ENCODE data around the gene PAK4.

Gene PAK4

DNA sequence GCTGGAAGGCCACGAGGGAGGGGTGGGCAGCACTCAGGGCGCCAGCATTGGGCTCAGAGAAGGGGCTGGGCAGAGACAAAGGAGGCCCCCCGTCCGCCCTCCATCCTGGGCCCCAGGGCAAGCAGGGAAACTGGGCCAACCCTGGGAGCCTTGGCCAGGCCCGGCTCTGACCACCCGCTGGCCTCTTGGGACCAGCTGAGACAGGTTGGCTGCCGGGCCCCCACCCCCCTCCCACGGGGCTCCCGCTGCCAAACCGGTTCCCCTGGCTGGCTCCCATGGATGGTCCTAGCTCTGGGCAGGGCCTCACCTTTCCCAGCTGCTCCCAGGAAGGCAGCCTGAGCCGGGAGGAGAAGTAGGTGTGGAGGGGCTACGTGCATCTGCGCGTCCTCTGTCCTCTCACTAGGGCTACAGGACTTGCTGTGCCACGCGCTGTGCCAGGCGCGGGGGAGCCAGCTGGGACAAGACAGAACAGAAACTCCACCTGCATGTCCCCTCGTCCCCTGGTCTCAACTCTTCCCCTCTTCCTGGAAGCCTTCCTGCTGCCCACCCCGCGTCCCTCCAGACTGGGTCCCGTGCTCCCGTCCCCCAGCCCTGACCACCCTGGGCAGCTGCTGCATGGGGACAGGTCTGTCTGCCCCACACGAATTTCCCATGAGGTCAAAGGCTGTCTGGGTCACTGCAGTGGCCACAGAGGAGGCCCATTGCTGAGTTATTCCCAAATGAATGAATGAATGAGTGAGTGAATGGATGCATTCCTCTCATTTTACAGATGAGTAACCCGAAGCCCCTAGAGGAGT, 42.1 kb downstream of the PAK4 start:
- no peak for DNase-seq

- DNase-seq = no peak
Measured at GRCh38 chr19:39168258-39169142, 42.9 kb downstream of the PAK4 start.

DNA sequence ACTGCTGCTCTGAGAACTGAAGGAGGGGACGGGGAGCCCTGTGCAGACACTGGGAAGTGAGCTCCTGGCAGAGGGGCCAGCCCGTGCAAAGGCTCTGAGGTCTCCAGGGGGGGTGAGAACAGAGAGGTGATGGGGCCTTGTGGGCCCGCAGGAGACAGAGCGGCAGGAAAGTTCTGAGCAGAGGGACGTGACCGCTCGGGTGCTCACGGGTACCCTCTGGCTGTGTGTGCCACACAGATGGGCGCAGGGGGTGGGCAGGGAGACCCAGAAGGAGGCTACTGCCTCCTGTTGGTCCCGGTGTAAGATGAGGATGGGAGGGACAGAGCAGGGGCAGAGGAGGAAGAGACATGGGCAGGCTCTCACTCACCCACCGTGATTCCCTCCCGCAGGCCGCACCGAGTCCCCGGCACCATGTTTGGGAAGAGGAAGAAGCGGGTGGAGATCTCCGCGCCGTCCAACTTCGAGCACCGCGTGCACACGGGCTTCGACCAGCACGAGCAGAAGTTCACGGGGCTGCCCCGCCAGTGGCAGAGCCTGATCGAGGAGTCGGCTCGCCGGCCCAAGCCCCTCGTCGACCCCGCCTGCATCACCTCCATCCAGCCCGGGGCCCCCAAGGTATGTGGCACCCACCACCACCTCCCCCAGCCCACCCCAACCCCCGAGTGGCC, 43.7 kb downstream of the PAK4 start:
- DNase-seq = no peak

DNA sequence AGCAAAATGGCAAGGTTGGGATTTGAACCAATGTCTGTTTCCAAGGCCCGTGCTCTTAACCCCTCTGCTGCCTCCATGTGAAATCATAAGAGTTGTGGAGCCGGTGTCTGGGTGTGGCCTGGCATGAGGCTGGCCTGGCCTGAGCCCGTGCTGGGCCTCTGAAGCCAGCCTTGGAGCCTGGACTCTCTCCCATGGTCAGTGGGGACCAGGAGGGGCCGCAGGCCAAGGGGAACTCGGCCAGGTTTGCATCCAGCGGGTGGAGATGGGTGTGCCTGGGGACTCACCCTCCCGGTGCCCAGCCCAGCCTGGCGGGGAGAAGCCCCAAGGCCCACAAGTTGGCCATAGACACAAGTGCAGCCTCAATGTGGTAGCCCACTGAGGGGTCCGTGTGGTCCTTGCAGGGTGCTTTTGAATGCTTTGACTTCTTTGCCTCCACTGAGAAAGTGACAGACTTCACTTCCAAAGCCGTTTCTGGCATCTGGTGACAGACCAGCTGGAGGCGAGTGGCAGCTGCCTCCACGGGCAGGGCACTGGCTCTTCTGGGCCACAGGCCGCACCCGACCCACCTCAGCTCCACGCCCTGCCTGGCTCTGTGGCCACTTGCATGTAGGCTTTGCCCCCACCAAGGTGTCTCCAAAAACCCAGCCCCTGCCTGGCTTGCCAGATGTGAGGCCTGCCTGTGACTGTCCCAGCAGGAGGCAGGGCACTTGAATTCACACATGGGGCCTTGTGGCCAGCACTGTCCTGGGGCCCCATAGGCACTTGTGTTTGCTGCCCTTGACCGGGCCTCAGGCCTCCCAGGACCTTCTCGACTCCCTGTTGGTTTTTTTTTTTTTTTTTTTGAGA, 45.0 kb downstream of the PAK4 start:
- DNase-seq = no peak

DNA sequence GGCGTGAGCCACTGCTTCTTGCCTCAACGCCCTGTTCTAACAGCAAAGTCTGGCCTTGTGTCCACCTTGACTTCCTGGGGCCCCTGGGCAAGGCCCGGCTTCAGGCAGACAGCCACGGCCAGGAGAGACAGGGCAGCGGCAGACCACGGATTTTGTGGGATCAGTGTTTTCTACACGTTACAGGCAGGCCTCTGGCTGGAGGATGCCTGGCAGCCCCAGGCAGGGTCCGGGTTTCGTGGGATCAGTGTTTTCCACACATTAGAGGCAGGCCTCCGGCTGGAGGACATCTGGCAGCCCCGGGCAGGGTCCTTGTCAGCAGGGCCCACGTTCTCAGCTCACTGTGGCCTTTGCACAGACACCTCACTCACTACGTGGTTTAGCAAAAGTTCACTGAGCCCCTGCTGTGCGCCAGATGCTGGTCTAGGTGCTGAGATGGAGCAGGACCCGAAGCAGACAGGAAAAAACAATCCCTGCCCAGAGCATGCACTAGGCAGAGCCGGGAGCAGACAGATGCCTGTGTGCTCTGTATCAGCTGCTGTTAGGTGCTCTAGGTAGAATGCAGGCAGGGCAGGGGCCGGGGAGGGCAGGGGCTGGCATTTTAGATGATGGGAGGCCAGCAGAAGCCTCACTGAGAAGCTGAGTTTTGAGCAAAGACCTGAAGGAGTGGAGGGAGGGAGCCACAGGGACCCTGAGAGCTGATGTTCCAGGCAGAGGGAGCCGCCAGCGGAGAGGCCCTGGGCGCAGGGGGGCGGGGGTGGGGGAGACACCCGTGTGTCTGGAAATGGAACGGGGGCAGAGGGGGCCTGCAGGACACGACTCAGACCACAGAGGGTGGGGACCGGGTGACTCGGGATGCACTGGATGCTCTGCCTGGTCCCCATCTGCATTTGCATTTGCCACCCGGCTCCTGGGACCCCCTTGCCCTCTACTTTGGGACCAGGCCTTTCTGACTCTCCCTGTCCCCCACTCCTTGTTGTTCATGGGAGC, 46.2 kb downstream of the PAK4 start:
- no peak for DNase-seq

GRCh38 chr19:39172700-39173501, 47.3 kb downstream of the PAK4 start:
- DNase-seq = no peak

- DNase-seq = no peak
Measured at GRCh38 chr19:39173502-39173991, 48.0 kb downstream of the PAK4 start.

- DNase-seq = no peak
Measured at GRCh38 chr19:39174142-39174541, 48.6 kb downstream of the PAK4 start.

- no peak for DNase-seq
Measured at GRCh38 chr19:39174558-39175544, 49.3 kb downstream of the PAK4 start.

GRCh38 chr19:39175564-39175963, 50.0 kb downstream of the PAK4 start:
- no peak for DNase-seq

GRCh38 chr19:39177110-39177699, 51.6 kb downstream of the PAK4 start:
- DNase-seq = no peak

GRCh38 chr19:39177736-39178135, 52.1 kb downstream of the PAK4 start:
- DNase-seq = no peak

GRCh38 chr19:39178296-39179006, 52.9 kb downstream of the PAK4 start:
- DNase-seq = no peak

DNA sequence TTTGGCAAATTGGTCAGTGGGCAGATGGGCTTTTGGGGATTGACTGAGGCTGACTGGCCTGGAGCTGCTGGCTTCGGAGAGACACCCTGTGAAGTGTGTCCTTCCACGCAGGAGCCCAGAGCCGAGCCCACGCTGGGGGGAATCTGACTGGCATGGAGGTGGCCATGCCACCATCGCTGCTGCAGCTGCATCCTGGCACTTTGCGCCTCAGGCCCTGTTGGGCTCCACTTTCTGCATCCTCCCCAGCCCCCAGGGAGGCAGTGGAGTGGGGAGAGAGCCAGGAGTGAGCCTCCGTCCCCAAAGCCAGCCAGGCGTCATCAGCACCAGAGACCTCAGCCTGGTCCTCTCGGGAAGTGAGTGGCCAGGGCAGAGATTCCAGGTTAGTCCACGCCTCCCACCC, 54.2 kb downstream of the PAK4 start:
- DNase-seq = no peak

DNA sequence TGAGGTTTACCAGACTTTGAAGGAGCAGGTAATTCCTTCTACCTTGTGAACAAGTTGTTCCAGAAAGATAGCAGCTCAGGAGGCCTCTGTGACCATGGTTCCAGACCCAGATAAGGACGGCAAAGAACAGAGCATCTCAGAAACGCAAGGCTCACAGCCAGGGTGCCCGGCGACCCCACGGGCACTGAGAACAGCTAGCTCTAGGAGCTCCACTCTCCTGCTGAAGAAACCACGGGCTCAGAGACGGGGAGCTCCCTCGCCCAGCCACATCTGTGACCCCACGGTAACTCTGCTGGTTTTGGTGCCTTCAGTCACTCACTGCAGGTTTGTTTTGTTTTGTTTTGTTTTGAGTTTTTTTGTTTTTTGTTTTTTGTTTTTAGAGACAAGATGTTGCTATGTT, 55.2 kb downstream of the PAK4 start:
- no peak for DNase-seq

GRCh38 chr19:39181500-39182173, 56.1 kb downstream of the PAK4 start:
- no peak for DNase-seq

GRCh38 chr19:39182174-39182505, 56.6 kb downstream of the PAK4 start:
- no peak for DNase-seq
